A549 (cell line): ENCODE data around the gene ULK4. TPM values are rescaled to one million over a fixed set of nuclear protein-coding genes. Genes with fewer than 3 reads are reported as not detected.

Source experiments
- ATAC-seq, 2 experiments: fragments of 200-7000 bp in 1 of 2; fragments of >200 bp in 1 of 2; cut with Nextera tagmentation in 1 of 2; cut with Tn5 transposase in 1 of 2; 3 replicates each; pipeline versions ENCODE4 v1.8.0 to v1.9.1; 2018 to 2020; ENCODE audit warnings: mild to moderate bottlenecking in 1 of 2, moderate library complexity in 1 of 2
- CTCF ChIA-PET: fragments of 300-600 bp; sonication (Branson Sonifier 250); formaldehyde crosslinking; extraction: SDS; loops from one replicate; lab custom pipeline; 2021; ENCODE audit warnings: antibody characterized with exemption, inconsistent platforms; lab: Yijun Ruan, JAX
- POLR2A ChIA-PET: fragments of 350-600 bp; formaldehyde crosslinking; extraction: SDS; loops from one replicate; lab custom pipeline; 2021; ENCODE audit warnings: antibody characterized with exemption, inconsistent platforms; lab: Yijun Ruan, JAX
- DNase-seq, 2 experiments: peaks; one replicate each; pipeline versions ENCODE4 v3.0.0 to v3.0.0-alpha.2; 2011 to 2016; ENCODE audit warnings: low read depth in 1 of 2, low spot score in 1 of 2
- FAIRE-seq: peaks from 2 replicates; lab custom pipeline; 2011; peaks lifted over from hg19 to GRCh38; lab: Jason Lieb, UNC
- H3K27ac ChIP-seq, 2 experiments: fragments of >200 bp; sonication (Bioruptor Twin); formaldehyde crosslinking; 3 replicates each; pipeline ENCODE4 v1.5.1; 2016 to 2017
- H3K4me1 ChIP-seq: fragments of >200 bp; sonication (Bioruptor Twin); formaldehyde crosslinking; 3 replicates; pipeline ENCODE4 v1.6.1; 2016
- H3K4me2 ChIP-seq: fragments of >200 bp; sonication (Bioruptor Twin); formaldehyde crosslinking; 3 replicates; pipeline ENCODE4 v1.6.1; 2016
- H3K4me3 ChIP-seq: fragments of >200 bp; sonication (Bioruptor Twin); formaldehyde crosslinking; 3 replicates; pipeline ENCODE4 v1.5.1; 2016
- H3K9me3 ChIP-seq: fragments of >200 bp; sonication (Bioruptor Twin); formaldehyde crosslinking; 3 replicates; pipeline ENCODE4 v1.6.1; 2016
- BHLHE40 ChIP-seq: IDR thresholded peaks from 2 replicates; pipeline ENCODE4 v1.6.1; 2012; ENCODE audit warnings: low read depth, low read length, inconsistent platforms
- CEBPB ChIP-seq, 2 experiments: fragments of >200 bp in 1 of 2; sonication (Bioruptor Twin) in 1 of 2; formaldehyde crosslinking in 1 of 2; IDR thresholded peaks; 2 replicates each; pipeline ENCODE4 v1.6.1; 2012 to 2016
- CHD2 ChIP-seq: fragments of 150-350 bp; IDR thresholded peaks from 2 replicates; pipeline ENCODE4 v1.6.1; 2014; ENCODE audit warnings: low read length; ENCODE audit not compliant: partially characterized antibody
- CHD4 ChIP-seq: fragments of 200-600 bp; sonication (generic); IDR thresholded peaks from 2 replicates; pipeline ENCODE4 v1.6.1; 2016; ENCODE audit warnings: antibody characterized with exemption, mild to moderate bottlenecking, borderline replicate concordance
- ELK1 ChIP-seq: fragments of 150-350 bp; IDR thresholded peaks from 2 replicates; pipeline ENCODE4 v1.6.1; 2014; ENCODE audit warnings: low read depth, mild to moderate bottlenecking, low read length
- ESRRA ChIP-seq: fragments of 150-350 bp; IDR thresholded peaks from 2 replicates; pipeline ENCODE4 v1.6.1; 2014; ENCODE audit warnings: mild to moderate bottlenecking, low read length, borderline replicate concordance
- FOSB ChIP-seq: fragments of 250-450 bp; sonication (Bioruptor Pico); IDR thresholded peaks from 2 replicates; pipeline ENCODE4 v1.5.0; 2020; ENCODE audit warnings: mild to moderate bottlenecking, moderate library complexity
- FOSL2 ChIP-seq, 2 experiments: fragments of 450-650 bp in 1 of 2; fragments of >200 bp in 1 of 2; sonication (Bioruptor Twin) in 1 of 2; formaldehyde crosslinking; IDR thresholded peaks; 2 replicates each; pipeline versions ENCODE4 v1.5.0 to v1.6.1; 2016 to 2020; ENCODE audit warnings: mild to moderate bottlenecking in 1 of 2, moderate library complexity in 1 of 2
- GATA3 ChIP-seq: IDR thresholded peaks from 2 replicates; pipeline ENCODE4 v1.6.1; 2012; ENCODE audit warnings: borderline replicate concordance
- HDAC2 ChIP-seq: fragments of 200-600 bp; sonication (generic); IDR thresholded peaks from 2 replicates; pipeline ENCODE4 v1.6.1; 2016
- HES2 ChIP-seq: fragments of >200 bp; sonication (Bioruptor Twin); formaldehyde crosslinking; IDR thresholded peaks from 2 replicates; pipeline ENCODE4 v1.6.1; 2016
- HEYL ChIP-seq: fragments of 250-450 bp; sonication (Bioruptor Pico); IDR thresholded peaks from 2 replicates; pipeline ENCODE4 v1.8.0; 2021; ENCODE audit warnings: mild to moderate bottlenecking, moderate library complexity
- HOXA7 ChIP-seq: fragments of 250-450 bp; sonication (Bioruptor Pico); IDR thresholded peaks from 2 replicates; pipeline ENCODE4 v1.5.0; 2020; ENCODE audit warnings: mild to moderate bottlenecking, moderate library complexity
- HOXB13 ChIP-seq: fragments of 250-450 bp; sonication (Bioruptor Pico); IDR thresholded peaks from 2 replicates; pipeline ENCODE4 v1.5.0; 2020; ENCODE audit warnings: low read depth, mild to moderate bottlenecking, moderate library complexity
- JUN ChIP-seq, 2 experiments: fragments of >200 bp; sonication (Bioruptor Twin); formaldehyde crosslinking; IDR thresholded peaks; 2 replicates in 1 of 2; 3 replicates in 1 of 2; pipeline ENCODE4 v1.6.1; 2016 to 2017
- KDM1A ChIP-seq: fragments of 200-600 bp; sonication (generic); IDR thresholded peaks from 2 replicates; pipeline ENCODE4 v1.6.1; 2016; ENCODE audit warnings: low read depth, mild to moderate bottlenecking
- KDM5A ChIP-seq: fragments of 200-600 bp; sonication (generic); IDR thresholded peaks from 2 replicates; pipeline ENCODE4 v1.6.1; 2016; ENCODE audit warnings: antibody characterized with exemption, mild to moderate bottlenecking
- MAFK ChIP-seq: fragments of 450-650 bp; IDR thresholded peaks from 2 replicates; pipeline ENCODE4 v1.6.1; 2014; ENCODE audit not compliant: partially characterized antibody
- MAX ChIP-seq: IDR thresholded peaks from 2 replicates; pipeline ENCODE4 v1.6.1; 2012
- MYC ChIP-seq: IDR thresholded peaks from 2 replicates; pipeline ENCODE4 v1.6.1; 2012; ENCODE audit warnings: mild to moderate bottlenecking, inconsistent platforms, low read length, improper control_type of control experiment, borderline replicate concordance
- NFE2L2 ChIP-seq: fragments of 150-350 bp; conservative IDR thresholded peaks from 2 replicates; pipeline ENCODE4 v1.6.1; 2014; ENCODE audit warnings: low read length
- NR3C1 ChIP-seq: fragments of >200 bp; sonication (Bioruptor Twin); formaldehyde crosslinking; IDR thresholded peaks from 3 replicates; pipeline ENCODE4 v1.6.1; 2017
- POLR2A ChIP-seq: IDR thresholded peaks from 2 replicates; pipeline ENCODE4 v1.6.1; 2012; ENCODE audit warnings: mild to moderate bottlenecking, low read length
- POLR2AphosphoS2 ChIP-seq: conservative IDR thresholded peaks from 2 replicates; pipeline ENCODE4 v1.6.1; 2012; ENCODE audit warnings: low read length, improper control_type of control experiment, inconsistent platforms
- RAD21 ChIP-seq, 2 experiments: fragments of >200 bp in 1 of 2; sonication (Bioruptor Twin) in 1 of 2; formaldehyde crosslinking in 1 of 2; IDR thresholded peaks in 1 of 2; conservative IDR thresholded peaks in 1 of 2; 2 replicates in 1 of 2; 3 replicates in 1 of 2; pipeline ENCODE4 v1.6.1; 2012 to 2018; ENCODE audit warnings: inconsistent platforms in 1 of 2
- RCOR1 ChIP-seq: fragments of 150-350 bp; IDR thresholded peaks from 2 replicates; pipeline ENCODE4 v1.6.1; 2014; ENCODE audit warnings: antibody characterized with exemption, low read length, low read depth
- REST ChIP-seq: fragments of 200-600 bp; sonication (generic); IDR thresholded peaks from 2 replicates; pipeline ENCODE4 v1.6.1; 2016; ENCODE audit warnings: antibody characterized with exemption, mild to moderate bottlenecking, moderate library complexity
- RNF2 ChIP-seq: fragments of 200-600 bp; sonication (generic); IDR thresholded peaks from 2 replicates; pipeline ENCODE4 v1.6.1; 2016; ENCODE audit warnings: low read depth, mild to moderate bottlenecking, antibody characterized with exemption, moderate library complexity, borderline replicate concordance
- SREBF2 ChIP-seq: fragments of 450-650 bp; IDR thresholded peaks from 2 replicates; pipeline ENCODE4 v1.6.1; 2014; ENCODE audit warnings: mild to moderate bottlenecking, moderate library complexity
- TFCP2L1 ChIP-seq: fragments of 250-450 bp; sonication (Bioruptor Pico); IDR thresholded peaks from 2 replicates; pipeline ENCODE4 v1.5.0; 2021; ENCODE audit warnings: mild to moderate bottlenecking
- TP53 ChIP-seq: fragments of 250-450 bp; sonication (Bioruptor Pico); IDR thresholded peaks from 2 replicates; pipeline ENCODE4 v1.5.0; 2021; ENCODE audit warnings: mild to moderate bottlenecking, moderate library complexity
- ZNF302 ChIP-seq: fragments of 250-450 bp; sonication (Bioruptor Pico); IDR thresholded peaks from 2 replicates; pipeline ENCODE4 v1.9.0; 2021; ENCODE audit warnings: inconsistent platforms, mild to moderate bottlenecking, moderate library complexity
- ZSCAN20 ChIP-seq: fragments of 250-450 bp; sonication (Bioruptor Pico); IDR thresholded peaks from 2 replicates; pipeline ENCODE4 v1.8.0; 2022; ENCODE audit warnings: mild to moderate bottlenecking, moderate library complexity
- WGBS: methylation state at CpG from one replicate; pipeline ENCODE4 v1.1.6; 2017; ENCODE audit errors: missing lambda C conversion rate; 5-methylcytosine and 5-hydroxymethylcytosine counted together
- polyA plus RNA-seq, 4 experiments: library from polyadenylated mRNA; depleted of rRNA in 3 of 4; stranded (reverse); fragments of >200 nt; fragmentation: RNase III in 1 of 4; extraction: RNeasy Plus Mini Kit Qiagen cat#74134 plus additional on column Dnase treatment in 1 of 4; gene quantifications; 2 replicates in 3 of 4; 3 replicates in 1 of 4; pipeline ENCODE4 v1.2.3, GENCODE V29; 2011 to 2017

ULK4 gene
- polyA plus RNA-seq, 2 of the 4 experiments (the other 2 are of a cell fraction) = 4.9 to 7.7 TPM

GRCh38 chr3:41301548-41301947 is 660.4 kb downstream of the ULK4 start:
- Histone ChIP-seq H3K27ac (no peak overlapping the region), H3K4me1 (peaks cover 4% of the 10 kb centered on the region; the same call in 1 of the 3 replicates), H3K9me3 (no peaks in the 10 kb centered on the region), H3K4me2 (no peak overlapping the region; the same call in 2 of the 3 replicates), H3K4me3 (no peak overlapping the region)
- POLR2A ChIA-PET = no interaction called here
- DNase-seq = no peak
- CTCF ChIA-PET = no interaction called here
- FAIRE-seq = no peak
- TF ChIP-seq FOSL2 (IDR thresholded peaks at IDR 0.05) = no peak
- 0 out of 2 replicates have a peak, but pooled peaks have one; percentile 4 for TF ChIP-seq FOSL2 (CRISPR knock-in tag; IDR thresholded peaks at IDR 0.05)
- TF ChIP-seq KDM1A = no peak
- ATAC-seq = no peak
- 73% methylated on average over 3 of the region's 3 CpGs for WGBS

GRCh38 chr3:41299036-41299435 is 662.9 kb downstream of the ULK4 start:
- no peak for TF ChIP-seq KDM5A
- TF ChIP-seq MYC = no peak
- TF ChIP-seq NFE2L2 = no peak
- TF ChIP-seq FOSL2 (IDR thresholded peaks at IDR 0.05) = no peak
- TF ChIP-seq FOSL2 (CRISPR knock-in tag; IDR thresholded peaks at IDR 0.05) = no peak
- no peak for TF ChIP-seq ZSCAN20 (CRISPR knock-in tag)
- TF ChIP-seq POLR2A = no peak
- no peak for TF ChIP-seq REST
- no peak for TF ChIP-seq HDAC2
- no peak for TF ChIP-seq ZNF302 (CRISPR knock-in tag)
- TF ChIP-seq ESRRA = no peak
- no peak for TF ChIP-seq SREBF2
- no peak for TF ChIP-seq ELK1
- no peak for TF ChIP-seq GATA3
- no peak for TF ChIP-seq CHD4
- no peak for TF ChIP-seq CHD2
- TF ChIP-seq POLR2AphosphoS2 = no peak
- no peak for TF ChIP-seq TP53 (CRISPR knock-in tag)
- TF ChIP-seq FOSB (CRISPR knock-in tag) = no peak
- TF ChIP-seq BHLHE40 = no peak
- Histone ChIP-seq H3K4me1 (peaks cover 4% of the 10 kb centered on the region; the same call in 1 of the 3 replicates), H3K27ac (no peak overlapping the region), H3K4me2 (no peak overlapping the region), H3K9me3 (no peaks in the 10 kb centered on the region), H3K4me3 (no peak overlapping the region)
- ATAC-seq (no peak), FAIRE-seq (no peak), DNase-seq (no peak)
- ChIA-PET POLR2A (no interaction called here), CTCF (interaction anchor here (1.3 kb wide), 1 partner anchor 10 kb away, joined by 4 read pairs; no protein-coding TSS in a partner anchor)
- WGBS = 76% methylated on average over 3 of the region's 3 CpGs

GRCh38 chr3:41297750-41298149 is 664.2 kb downstream of the ULK4 start:
- DNase-seq (no peak), ATAC-seq (no peak), FAIRE-seq (no peak)
- ChIA-PET CTCF (no interaction called here), POLR2A (no interaction called here)
- Histone ChIP-seq H3K27ac (no peak overlapping the region), H3K4me3 (no peak overlapping the region), H3K9me3 (no peaks in the 10 kb centered on the region), H3K4me1 (peaks cover 4% of the 10 kb centered on the region; the same call in 1 of the 3 replicates), H3K4me2 (no peak overlapping the region)
- WGBS = 38% methylated on average over 1 of the region's 1 CpG
- TF ChIP-seq JUN (IDR thresholded peaks at IDR 0.05) (no peak), FOSB (CRISPR knock-in tag) (no peak), RAD21 (conservative IDR thresholded peaks at IDR 0.05 in 1 of 2, IDR thresholded peaks at IDR 0.05 in 1 of 2) (no peak), RNF2 (no peak), RCOR1 (no peak), MAFK (no peak), TP53 (CRISPR knock-in tag) (no peak), HEYL (CRISPR knock-in tag) (no peak), TFCP2L1 (CRISPR knock-in tag) (no peak), BHLHE40 (no peak), GATA3 (no peak), MAX (no peak), CEBPB (IDR thresholded peaks at IDR 0.05) (no peak), HOXB13 (CRISPR knock-in tag) (no peak), HOXA7 (CRISPR knock-in tag) (no peak), POLR2A (no peak), NR3C1 (no peak), NFE2L2 (no peak), HES2 (no peak), MYC (no peak)
